Sigmoid colon (tissue), 4 donors: ENCODE measurements around the gene CAMK2N1.

Experiments used
- CTCF ChIP-seq, 4 experiments: fragments of 450-650 bp in 3 of 4; fragments of 200-600 bp in 1 of 4; IDR thresholded peaks; one replicate each; pipeline ENCODE4 v1.5.1; 2016 to 2019; ENCODE audit warnings: antibody characterized with exemption in 4 of 4, mild to moderate bottlenecking in 3 of 4, moderate library complexity in 2 of 4
- EP300 ChIP-seq, 4 donors: sonication (generic); formaldehyde crosslinking; IDR thresholded peaks; one replicate each; pipeline ENCODE4 v1.6.1; 2017; ENCODE audit warnings: antibody characterized with exemption in 4 of 4
- POLR2A ChIP-seq, 2 donors: fragments of 450-650 bp; IDR thresholded peaks; one replicate each; pipeline ENCODE4 v1.6.1; 2016; ENCODE audit warnings: antibody characterized with exemption in 2 of 2, mild to moderate bottlenecking in 2 of 2, moderate library complexity in 2 of 2
- POLR2AphosphoS5 ChIP-seq, 4 donors: sonication (generic); formaldehyde crosslinking; IDR thresholded peaks; one replicate each; pipeline ENCODE4 v1.6.1; 2017; ENCODE audit warnings: antibody characterized with exemption in 4 of 4

DNA sequence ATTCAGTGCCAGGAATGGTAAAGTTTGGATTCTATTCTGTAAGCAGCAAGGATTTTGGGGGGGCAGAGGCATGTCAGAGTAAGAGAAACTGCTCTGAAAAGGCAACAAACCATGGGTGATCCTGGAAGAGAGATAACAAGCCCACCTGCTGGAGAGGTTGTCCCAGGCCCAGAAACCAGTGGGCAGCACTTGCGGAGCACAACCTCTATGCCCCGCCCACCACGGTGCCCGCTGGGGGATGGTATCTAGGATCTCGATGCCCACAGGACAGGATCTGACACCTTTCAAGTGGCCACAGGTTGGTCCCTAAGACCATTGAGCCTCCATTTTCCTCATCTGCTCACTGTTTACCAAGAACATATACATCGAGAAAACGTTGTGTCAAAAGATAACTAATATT is 42.2 kb upstream of the CAMK2N1 start:
- TF ChIP-seq CTCF (IDR thresholded peaks at IDR 0.05) (no peak), POLR2A (IDR thresholded peaks at IDR 0.05) (no peak), POLR2AphosphoS5 (IDR thresholded peaks at IDR 0.05) (no peak), EP300 (IDR thresholded peaks at IDR 0.05) (no peak)
